ENCODE data around the gene MAP2K6. TPM values are rescaled to one million over a fixed set of nuclear protein-coding genes. Genes with fewer than 3 reads are reported as not detected.

The MAP2K6 gene
- total and polyA plus RNA-seq, 10 of the 15 experiments (the other 5 are each of a cell fraction or from before 2014, with no cell fraction given): 15.6 to 70.3 (median 22.9) TPM

DNA sequence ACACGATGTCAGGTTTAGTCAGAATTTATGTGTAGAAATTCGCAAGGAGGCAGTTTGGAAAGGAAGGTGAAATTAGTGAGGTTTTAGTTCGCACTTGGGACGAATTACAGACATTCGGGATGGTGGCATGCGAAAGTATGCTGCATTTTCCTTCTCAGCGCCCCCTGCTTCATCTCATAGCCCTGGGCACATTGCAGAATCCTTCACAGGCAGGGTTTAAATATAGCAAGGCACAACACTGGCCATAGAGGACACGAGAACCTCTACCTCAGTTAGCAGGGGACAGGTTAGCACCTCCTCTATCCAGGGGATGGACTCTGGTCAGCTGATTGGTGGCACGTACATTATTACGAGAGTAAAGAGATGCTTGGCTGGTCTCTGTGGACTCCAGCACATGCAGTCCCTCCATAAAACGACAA, 47.5 kb downstream of the MAP2K6 start:
- 87% methylated on average over 11 of the region's 11 CpGs for WGBS (ENCODE audit: insufficient coverage, insufficient replicate concordance, low lambda C conversion rate, missing lambda C conversion rate)
- intact Hi-C loops (cut with micrococcal nuclease; ENCODE audit: unreplicated experiment): no loop called here

DNA sequence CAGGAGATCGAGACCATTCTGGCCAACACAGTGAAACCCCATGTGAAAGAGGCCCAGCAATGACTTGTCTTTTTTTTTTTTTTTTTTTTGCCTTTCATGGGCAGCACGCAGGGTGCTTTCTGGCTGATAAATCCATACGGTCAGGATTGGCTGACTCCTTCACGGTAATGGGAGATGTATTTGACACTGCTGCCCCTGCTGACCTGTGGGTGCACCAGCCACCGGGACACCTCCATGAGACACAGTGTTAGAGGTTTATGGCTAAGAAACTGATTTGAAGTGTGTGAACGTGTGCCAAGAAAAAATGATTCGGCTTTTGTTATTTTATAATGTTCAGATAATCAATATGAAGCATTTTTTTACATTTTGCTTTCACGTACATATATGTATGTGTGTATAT, 48.4 kb downstream of the MAP2K6 start:
- Histone ChIP-seq H4K20me1 (ENCODE audit: control insufficient read depth, insufficient read depth) (no peaks in the 10 kb centered on the region), H3K79me2 (ENCODE audit: control insufficient read depth, insufficient read depth, low read length) (no peaks in the 10 kb centered on the region), H3K36me3 (ENCODE audit: control insufficient read depth in 2 of 2, insufficient read depth in 2 of 2, low read length in 1 of 2) (no peaks in the 10 kb centered on the region), H3K9ac (ENCODE audit: control insufficient read depth, insufficient read depth, low read length) (no peak overlapping the region), H3K9me3 (replicated peaks; ENCODE audit: control insufficient read depth, insufficient read depth, low read length) (no peaks in the 10 kb centered on the region), H3K4me3 (no peak overlapping the region), H2AFZ (ENCODE audit: control insufficient read depth, low read depth, low read length) (no peak overlapping the region), H3K27ac (ENCODE audit: control insufficient read depth, insufficient read depth) (no peak overlapping the region), H3K4me1 (ENCODE audit: control insufficient read depth, insufficient read depth, low read length) (no peaks in the 10 kb centered on the region), H3K27me3 (replicated peaks in 1 of 2; ENCODE audit: control insufficient read depth in 2 of 2, insufficient read depth in 2 of 2, low read length in 1 of 2) (no peaks in the 10 kb centered on the region), H3K4me2 (ENCODE audit: control insufficient read depth, insufficient read depth) (no peak overlapping the region)
- intact Hi-C loops (cut with micrococcal nuclease; ENCODE audit: unreplicated experiment): no loop called here
- ATAC-seq (no peak), DNase-seq (ENCODE audit: low read depth, low spot score) (no peak), FAIRE-seq (no peak)
- RAD21 ChIA-PET (ENCODE audit: unreplicated experiment): no interaction called here
- CTCF ChIA-PET: no interaction called here
- 97% methylated on average over 7 of the region's 8 CpGs for WGBS (ENCODE audit: insufficient coverage, insufficient replicate concordance, low lambda C conversion rate, missing lambda C conversion rate)
- POLR2A ChIA-PET: no interaction called here
- SMC1A ChIA-PET (ENCODE audit: uncharacterized antibody, unreplicated experiment): no interaction called here
- in situ Hi-C loops (cut with MboI): no loop called here
- no TSS peak for BruUV-seq (replicated peaks)
- TF ChIP-seq MEF2A (IDR thresholded peaks at IDR 0.05; ENCODE audit: insufficient read depth, low read depth, low read length) (no peak), SP1 (IDR thresholded peaks at IDR 0.05; ENCODE audit: low read depth, low read length) (no peak), JUND (IDR thresholded peaks at IDR 0.05; ENCODE audit: low read depth, low read length) (no peak), EP300 (IDR thresholded peaks at IDR 0.05; ENCODE audit: borderline replicate concordance in 1 of 2, control insufficient read depth in 1 of 2, low read depth in 2 of 2, low read length in 2 of 2) (no peak), ATF2 (IDR thresholded peaks at IDR 0.05; ENCODE audit: low read length) (no peak), YY1 (IDR thresholded peaks at IDR 0.05; ENCODE audit: low read depth, low read length) (no peak), IRF5 (IDR thresholded peaks at IDR 0.05; ENCODE audit: borderline replicate concordance) (no peak)

More for the DNA sequence above, 47.5 kb downstream of the MAP2K6 start:
- Histone ChIP-seq H2AFZ (ENCODE audit: control insufficient read depth, low read depth, low read length) (no peak overlapping the region), H3K36me3 (ENCODE audit: control insufficient read depth in 2 of 2, insufficient read depth in 2 of 2, low read length in 1 of 2) (no peaks in the 10 kb centered on the region), H3K4me2 (ENCODE audit: control insufficient read depth, insufficient read depth) (no peak overlapping the region), H3K4me1 (ENCODE audit: control insufficient read depth, insufficient read depth, low read length) (peaks cover 4% of the 10 kb centered on the region; the same call in 1 of the 2 replicates), H3K9me3 (replicated peaks; ENCODE audit: control insufficient read depth, insufficient read depth, low read length) (no peaks in the 10 kb centered on the region), H3K9ac (ENCODE audit: control insufficient read depth, insufficient read depth, low read length) (no peak overlapping the region), H3K27me3 (replicated peaks in 1 of 2; ENCODE audit: control insufficient read depth in 2 of 2, insufficient read depth in 2 of 2, low read length in 1 of 2) (no peaks in the 10 kb centered on the region), H4K20me1 (ENCODE audit: control insufficient read depth, insufficient read depth) (no peaks in the 10 kb centered on the region), H3K27ac (ENCODE audit: control insufficient read depth, insufficient read depth) (no peak overlapping the region), H3K4me3 (no peak overlapping the region), H3K79me2 (ENCODE audit: control insufficient read depth, insufficient read depth, low read length) (no peaks in the 10 kb centered on the region)
- DNase-seq (ENCODE audit: low read depth, low spot score) (no peak), ATAC-seq (no peak), FAIRE-seq (no peak)
- CTCF ChIA-PET: no interaction called here
- BruUV-seq (replicated peaks): no TSS peak
- POLR2A ChIA-PET: no interaction called here
- in situ Hi-C loops (cut with MboI): no loop called here
- no peak for TF ChIP-seq MXI1 (IDR thresholded peaks at IDR 0.05; ENCODE audit: low read depth, low read length)
- no peak for TF ChIP-seq ATF7 (IDR thresholded peaks at IDR 0.05; ENCODE audit: low read depth)
- no peak for TF ChIP-seq CHD2 (IDR thresholded peaks at IDR 0.05; ENCODE audit: borderline replicate concordance, low read depth, low read length)
- TF ChIP-seq, protein P1, sequence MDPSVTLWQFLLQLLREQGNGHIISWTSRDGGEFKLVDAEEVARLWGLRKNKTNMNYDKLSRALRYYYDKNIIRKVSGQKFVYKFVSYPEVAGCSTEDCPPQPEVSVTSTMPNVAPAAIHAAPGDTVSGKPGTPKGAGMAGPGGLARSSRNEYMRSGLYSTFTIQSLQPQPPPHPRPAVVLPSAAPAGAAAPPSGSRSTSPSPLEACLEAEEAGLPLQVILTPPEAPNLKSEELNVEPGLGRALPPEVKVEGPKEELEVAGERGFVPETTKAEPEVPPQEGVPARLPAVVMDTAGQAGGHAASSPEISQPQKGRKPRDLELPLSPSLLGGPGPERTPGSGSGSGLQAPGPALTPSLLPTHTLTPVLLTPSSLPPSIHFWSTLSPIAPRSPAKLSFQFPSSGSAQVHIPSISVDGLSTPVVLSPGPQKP (IDR thresholded peaks at IDR 0.05; ENCODE audit: low read depth, low read length): no peak
- TF ChIP-seq WRNIP1 (IDR thresholded peaks at IDR 0.05; ENCODE audit: borderline replicate concordance, low read depth, low read length): no peak
- TF ChIP-seq PML (IDR thresholded peaks at IDR 0.05; ENCODE audit: low read length): no peak
- no peak for TF ChIP-seq STAT3 (IDR thresholded peaks at IDR 0.05; ENCODE audit: low read depth, low read length)
- TF ChIP-seq IKZF2 (IDR thresholded peaks at IDR 0.05): no peak
- TF ChIP-seq NR2F1 (conservative IDR thresholded peaks at IDR 0.05): no peak
- no peak for TF ChIP-seq POLR2AphosphoS5 (IDR thresholded peaks at IDR 0.05; ENCODE audit: low read length)
- no peak for TF ChIP-seq CHD1 (IDR thresholded peaks at IDR 0.05; ENCODE audit: low read depth, low read length)
- RAD21 ChIA-PET (ENCODE audit: unreplicated experiment): no interaction called here
- SMC1A ChIA-PET (ENCODE audit: uncharacterized antibody, unreplicated experiment): interaction anchor here (1.9 kb wide), 1 partner anchor 10 kb away, joined by 4 read pairs; no protein-coding TSS in a partner anchor
